ENCODE data around the gene CEP170.
A peak's percentile ranks its signal among the peaks of the same experiment; 100 is the strongest.

The CEP170 gene

DNA sequence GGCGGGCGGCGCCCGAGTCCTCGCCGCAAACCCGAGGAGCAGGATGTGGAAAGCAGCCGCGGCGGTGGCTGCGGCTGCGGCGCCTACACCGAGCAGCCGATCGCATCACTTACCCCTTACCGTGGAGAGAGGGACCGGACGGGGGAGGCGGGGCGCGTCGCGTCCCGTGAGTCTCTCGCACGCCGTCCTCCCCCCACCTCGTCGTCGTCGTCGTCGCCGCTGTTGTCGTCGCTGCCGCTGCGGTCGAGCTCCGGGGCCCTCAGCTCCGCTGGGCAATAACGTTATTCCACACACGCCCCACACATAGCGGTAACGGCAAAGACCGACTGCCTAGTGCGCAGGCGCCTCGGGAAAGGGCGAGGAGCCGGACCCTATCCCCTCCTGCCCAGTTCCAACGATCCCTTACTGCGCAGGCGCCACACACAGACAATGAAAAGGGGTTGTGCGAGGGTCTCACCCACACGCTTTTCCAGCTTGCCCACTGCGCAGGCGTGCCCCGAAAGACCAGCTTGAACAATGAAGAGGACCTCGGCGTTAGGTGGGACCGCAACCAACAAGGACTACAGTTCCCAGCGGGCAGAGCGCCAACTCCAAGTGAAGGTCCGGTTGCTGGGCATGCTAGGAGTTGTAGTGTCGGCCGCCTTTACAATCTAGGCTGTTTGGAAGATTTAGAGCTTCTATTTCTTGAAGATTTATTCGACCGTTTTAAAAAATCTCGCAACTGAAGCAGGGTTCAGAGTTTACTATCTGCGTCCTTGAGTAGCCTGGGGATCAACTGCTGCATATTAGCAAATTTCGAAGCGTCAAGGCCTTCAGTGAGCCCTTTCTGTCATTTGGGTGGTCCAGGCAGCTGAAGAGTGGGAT lies at the start of gene CEP170:
Gene CEP170, minus strand, starts transcription at position 355 of the 864 bp plus-strand sequence. CDS start 30,001 bp downstream, outside the sequence.
- peaks cover 14 to 58% (median 27%) of the 10 kb centered on the region in 10 experiments for H3K4me1 ChIP-seq
- H3K36me3 ChIP-seq: peaks cover 0 to 24% (median 19%) of the 10 kb centered on the region in 11 experiments; a peak in 18 of 22 replicates
- no peak for TF ChIP-seq Cebpa-rat (IDR thresholded peaks at IDR 0.05)
- peak within 1 kb of the TSS; percentile 76 to 94 (median 83) for H3K4me3 ChIP-seq
- H4K20me1 ChIP-seq: peaks cover 0 to 33% (median 19%) of the 10 kb centered on the region in 11 experiments; a peak in 16 of 22 replicates
- peak within 1 kb of the TSS; percentile 81 to 99 (median 93) for H3K4me2 ChIP-seq
- peak within 1 kb of the TSS; percentile 87 to 98 (median 94) for H3K9ac ChIP-seq
- peaks cover 0 to 22% (median 19%) of the 10 kb centered on the region in 11 experiments; a peak in 15 of 22 replicates for H3K9me3 ChIP-seq (replicated peaks in 1 of 11)
- H3K27me3 ChIP-seq: no peaks in the 10 kb centered on the region
- peak within 1 kb of the TSS; percentile 91 to 99 (median 95) for H3K27ac ChIP-seq

DNA sequence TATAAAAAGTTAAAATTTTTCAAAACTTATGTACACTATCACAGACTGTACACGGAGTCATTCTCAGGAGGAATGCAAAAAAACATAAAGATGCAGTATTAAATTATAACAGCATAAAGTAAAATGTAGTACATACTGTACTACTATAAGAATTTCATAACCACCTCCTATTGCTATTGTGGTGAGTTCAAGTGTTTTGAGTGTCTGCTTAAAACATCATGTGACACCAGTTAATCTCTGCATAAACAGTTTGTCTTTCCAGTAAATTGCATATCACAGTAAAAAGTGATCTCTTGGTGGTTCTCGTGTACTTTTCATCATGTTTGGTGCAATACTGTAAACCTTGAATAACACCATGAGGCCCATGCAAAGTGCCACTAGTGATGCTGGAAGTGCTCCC lies 46.0 kb upstream of the CEP170 start:
- H3K36me3 ChIP-seq: peaks cover 20 to 87% (median 54%) of the 10 kb centered on the region in 11 experiments; a peak in 19 of 22 replicates
- no peak overlapping the region for H3K27ac ChIP-seq
- TF ChIP-seq Cebpa-rat (IDR thresholded peaks at IDR 0.05): no peak
- no peak overlapping the region for H3K4me3 ChIP-seq
- H3K27me3 ChIP-seq: no peaks in the 10 kb centered on the region
- H3K4me1 ChIP-seq: peaks cover 0 to 11% (median 0%) of the 10 kb centered on the region in 10 experiments; a peak in 1 of 20 replicates
- H3K9me3 ChIP-seq (replicated peaks in 1 of 11): peaks cover 17 to 54% (median 36%) of the 10 kb centered on the region in 11 experiments
- H4K20me1 ChIP-seq: no peaks in the 10 kb centered on the region
- H3K4me2 ChIP-seq: no peak overlapping the region
- no peak overlapping the region for H3K9ac ChIP-seq

DNA sequence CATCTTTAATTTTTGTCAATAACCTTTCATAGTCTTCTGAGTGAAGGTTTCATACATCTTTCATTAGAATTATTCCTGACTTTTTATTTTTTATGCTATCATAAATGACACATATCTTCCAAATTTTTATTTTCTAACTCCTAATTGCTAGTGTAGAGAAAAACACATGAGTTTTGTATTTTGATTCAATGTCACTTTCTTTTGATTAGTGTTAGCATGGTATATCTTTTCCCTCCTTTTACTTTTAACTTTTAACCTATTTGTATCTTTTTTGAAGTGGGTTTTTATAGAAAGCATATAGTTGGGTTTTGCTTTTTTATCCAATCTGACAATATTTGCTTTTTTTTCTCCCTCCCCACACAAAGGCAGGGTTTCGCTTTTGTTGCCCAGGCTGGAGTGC lies 44.0 kb upstream of the CEP170 start:
- Histone ChIP-seq H3K36me3 (peaks cover 25 to 90% (median 69%) of the 10 kb centered on the region in 11 experiments; a peak in 20 of 22 replicates), H3K9me3 (replicated peaks in 1 of 11) (peaks cover 29 to 71% (median 54%) of the 10 kb centered on the region in 11 experiments), H3K4me3 (no peak overlapping the region), H3K27me3 (no peaks in the 10 kb centered on the region), H3K4me1 (peaks cover 0 to 11% (median 0%) of the 10 kb centered on the region in 10 experiments; a peak in 1 of 20 replicates), H3K4me2 (no peak overlapping the region), H3K9ac (no peak overlapping the region), H3K27ac (no peak overlapping the region), H4K20me1 (no peaks in the 10 kb centered on the region)
- no peak for TF ChIP-seq Cebpa-rat (IDR thresholded peaks at IDR 0.05)

GRCh38 chr1:243294723-243295121 lies 39.6 kb upstream of the CEP170 start:
- H3K36me3 ChIP-seq: peaks cover 32 to 95% (median 84%) of the 10 kb centered on the region in 11 experiments
- H3K4me3 ChIP-seq: no peak overlapping the region
- peaks cover 36 to 72% (median 56%) of the 10 kb centered on the region in 11 experiments for H3K9me3 ChIP-seq (replicated peaks in 1 of 11)
- TF ChIP-seq Cebpa-rat (IDR thresholded peaks at IDR 0.05): no peak
- no peaks in the 10 kb centered on the region for H4K20me1 ChIP-seq
- no peak overlapping the region for H3K4me2 ChIP-seq
- no peak overlapping the region for H3K9ac ChIP-seq
- peaks cover 0 to 18% (median 11%) of the 10 kb centered on the region in 10 experiments; a peak in 15 of 20 replicates for H3K4me1 ChIP-seq
- H3K27ac ChIP-seq: no peak overlapping the region
- H3K27me3 ChIP-seq: no peaks in the 10 kb centered on the region

DNA sequence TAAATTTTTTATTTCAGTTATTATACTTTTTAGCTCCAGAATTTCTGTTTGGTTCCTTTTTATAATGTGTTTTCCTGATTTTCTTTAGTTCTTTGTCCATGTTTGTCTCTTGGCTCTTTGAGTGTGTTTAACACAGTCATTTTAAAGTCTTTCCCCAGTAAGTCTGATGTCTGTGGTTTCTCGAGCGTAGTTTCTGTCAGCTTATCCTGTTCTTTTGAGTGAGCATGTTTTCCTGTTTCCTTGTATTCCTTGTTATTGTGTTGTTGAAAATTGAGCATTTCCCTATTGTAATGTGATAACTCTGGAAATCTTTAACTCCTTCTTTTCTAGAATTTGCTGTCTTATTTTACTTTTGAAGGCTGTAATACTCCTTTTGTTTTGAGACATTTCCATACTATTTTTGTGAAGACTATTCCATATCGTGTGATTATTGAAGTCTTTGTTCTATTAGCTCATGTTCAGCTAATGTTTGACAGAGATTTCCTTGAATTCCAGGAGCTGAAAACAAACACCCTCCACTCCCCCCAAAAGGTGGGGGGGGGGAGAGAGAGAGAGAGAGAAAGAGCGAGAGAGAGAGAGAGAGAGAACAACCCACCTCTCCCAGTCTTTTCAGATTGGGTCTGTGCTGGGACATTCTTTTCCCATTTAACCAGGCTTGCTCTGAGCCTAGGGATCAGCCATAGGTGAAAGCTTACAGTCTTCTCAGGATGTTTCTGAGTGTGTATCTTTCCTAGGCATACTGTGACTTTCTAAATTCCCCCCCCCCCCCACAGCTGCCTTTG lies 39.1 kb upstream of the CEP170 start:
- H3K36me3 ChIP-seq: peaks cover 34 to 95% (median 84%) of the 10 kb centered on the region in 11 experiments
- H3K4me2 ChIP-seq: no peak overlapping the region
- no peaks in the 10 kb centered on the region for H3K27me3 ChIP-seq
- no peak overlapping the region for H3K4me3 ChIP-seq
- no peak for TF ChIP-seq Cebpa-rat (IDR thresholded peaks at IDR 0.05)
- peaks cover 31 to 73% (median 61%) of the 10 kb centered on the region in 11 experiments for H3K9me3 ChIP-seq (replicated peaks in 1 of 11)
- H3K27ac ChIP-seq: no peak overlapping the region
- H3K4me1 ChIP-seq: peaks cover 0 to 24% (median 13%) of the 10 kb centered on the region in 10 experiments; a peak in 15 of 20 replicates
- H4K20me1 ChIP-seq: no peaks in the 10 kb centered on the region
- H3K9ac ChIP-seq: no peak overlapping the region

GRCh38 chr1:243292117-243292516 lies 37.0 kb upstream of the CEP170 start:
- no peak overlapping the region for H3K4me3 ChIP-seq
- peaks cover 30 to 84% (median 68%) of the 10 kb centered on the region in 11 experiments for H3K36me3 ChIP-seq
- no peak overlapping the region for H3K4me2 ChIP-seq
- H3K4me1 ChIP-seq: peaks cover 15 to 40% (median 30%) of the 10 kb centered on the region in 10 experiments
- H3K9me3 ChIP-seq (replicated peaks in 1 of 11): peaks cover 23 to 68% (median 57%) of the 10 kb centered on the region in 11 experiments
- H3K27me3 ChIP-seq: no peaks in the 10 kb centered on the region
- no peak for TF ChIP-seq Cebpa-rat (IDR thresholded peaks at IDR 0.05)
- no peak overlapping the region for H3K27ac ChIP-seq
- H3K9ac ChIP-seq: no peak overlapping the region
- H4K20me1 ChIP-seq: no peaks in the 10 kb centered on the region

- Histone ChIP-seq H3K9ac (no peak overlapping the region), H3K4me3 (no peak overlapping the region), H3K27me3 (no peaks in the 10 kb centered on the region), H3K4me2 (peak overlapping the region in 8 of 11 experiments; percentile 6 to 55 (median 32); a peak in 13 of 22 replicates), H4K20me1 (no peaks in the 10 kb centered on the region), H3K9me3 (replicated peaks in 1 of 11) (peaks cover 23 to 67% (median 55%) of the 10 kb centered on the region in 11 experiments), H3K4me1 (peaks cover 24 to 49% (median 38%) of the 10 kb centered on the region in 10 experiments), H3K36me3 (peaks cover 30 to 78% (median 63%) of the 10 kb centered on the region in 11 experiments), H3K27ac (peak overlapping the region in 3 of 11 experiments; percentile 4 to 34 (median 28); a peak in 3 of 22 replicates)
- TF ChIP-seq Cebpa-rat (IDR thresholded peaks at IDR 0.05): no peak
These were observed 36.2 kb upstream of the CEP170 start for GRCh38 chr1:243291292-243291691.

- H3K27ac ChIP-seq: peak overlapping the region; percentile 85 to 94 (median 92)
- peaks cover 8 to 36% (median 24%) of the 10 kb centered on the region in 11 experiments for H3K9me3 ChIP-seq (replicated peaks in 1 of 11)
- H3K9ac ChIP-seq: peak overlapping the region; percentile 66 to 80 (median 75)
- peaks cover 21 to 51% (median 41%) of the 10 kb centered on the region in 11 experiments for H3K36me3 ChIP-seq
- H3K4me3 ChIP-seq: peak overlapping the region in 5 of 10 experiments; percentile 12 to 46 (median 26); a peak in 6 of 20 replicates
- no peak for TF ChIP-seq Cebpa-rat (IDR thresholded peaks at IDR 0.05)
- H3K4me1 ChIP-seq: peaks cover 30 to 79% (median 64%) of the 10 kb centered on the region in 10 experiments
- no peaks in the 10 kb centered on the region for H3K27me3 ChIP-seq
- H4K20me1 ChIP-seq: no peaks in the 10 kb centered on the region
- H3K4me2 ChIP-seq: peak overlapping the region; percentile 37 to 96 (median 81)
These were observed 33.0 kb upstream of the CEP170 start for GRCh38 chr1:243288062-243288461.
